SK-N-SH (cell line): ENCODE data around the gene CETP. TPM values are rescaled to one million over a fixed set of nuclear protein-coding genes. Genes with fewer than 3 reads are reported as not detected.

ENCODE experiments used
- CTCF ChIA-PET: fragments of 300-600, 350-600 bp; formaldehyde crosslinking; extraction: SDS; loops from one replicate; lab custom pipeline; 2021; lab: Yijun Ruan, JAX
- POLR2A ChIA-PET: fragments of 350-600 bp; sonication (Branson Sonifier 250); formaldehyde crosslinking; extraction: SDS; loops from one replicate; lab custom pipeline; 2020; ENCODE audit warnings: antibody characterized with exemption, inconsistent platforms; lab: Yijun Ruan, JAX
- DNase-seq: peaks from one replicate; pipeline ENCODE4 v3.0.0; 2012
- H2AFZ ChIP-seq: fragments of 200-600 bp; sonication (generic); 2 replicates; pipeline ENCODE4 v1.8.1; 2016; ENCODE audit warnings: antibody characterized with exemption, mild to moderate bottlenecking, low read depth
- H3F3A ChIP-seq: fragments of 200-600 bp; sonication (generic); replicated peaks from 2 replicates; pipeline ENCODE3; 2016; ENCODE audit warnings: antibody characterized with exemption, mild to moderate bottlenecking; ENCODE audit not compliant: insufficient read depth
- H3K27ac ChIP-seq, 2 experiments: fragments of 200-500 bp in 1 of 2; fragments of 200-600 bp in 1 of 2; sonication (Bioruptor generic) in 1 of 2; sonication (generic), shearing (Covaris generic) in 1 of 2; 2 replicates each; pipeline versions ENCODE4 v1.5.1 to v1.6.1; 2014 to 2016; ENCODE audit warnings: low read depth in 2 of 2, inconsistent platforms in 1 of 2, low read length in 1 of 2, mild to moderate bottlenecking in 1 of 2, mixed read lengths in 1 of 2
- H3K27me3 ChIP-seq: fragments of 200-600 bp; sonication (generic), shearing (Covaris generic); 2 replicates; pipeline ENCODE4 v1.6.1; 2016; ENCODE audit warnings: mixed run types; ENCODE audit not compliant: insufficient read depth
- H3K36me3 ChIP-seq, 2 experiments: fragments of 200-500 bp in 1 of 2; fragments of 200-600 bp in 1 of 2; sonication (Bioruptor generic) in 1 of 2; sonication (generic) in 1 of 2; replicated peaks in 1 of 2; 2 replicates each; pipeline versions ENCODE3 to v1.5.1; 2014 to 2016; ENCODE audit warnings: low read length in 1 of 2, mild to moderate bottlenecking in 1 of 2; ENCODE audit not compliant: insufficient read depth in 2 of 2, control insufficient read depth in 1 of 2
- H3K4me1 ChIP-seq, 2 experiments: fragments of 200-500 bp in 1 of 2; fragments of 200-600 bp in 1 of 2; sonication (Bioruptor generic) in 1 of 2; sonication (generic), shearing (Covaris generic) in 1 of 2; 2 replicates each; pipeline versions ENCODE4 v1.5.1 to v1.6.1; 2014 to 2016; ENCODE audit warnings: low read depth in 1 of 2, low read length in 1 of 2, mixed run types in 1 of 2; ENCODE audit not compliant: insufficient read depth in 2 of 2, control insufficient read depth in 1 of 2
- H3K4me2 ChIP-seq: fragments of 200-600 bp; sonication (generic), shearing (Covaris generic); 2 replicates; pipeline ENCODE4 v1.6.1; 2017; ENCODE audit warnings: mixed run types
- H3K4me3 ChIP-seq, 2 experiments: fragments of 200-500 bp in 1 of 2; fragments of 200-600 bp in 1 of 2; sonication (Bioruptor generic) in 1 of 2; sonication (generic), shearing (Covaris generic) in 1 of 2; 2 replicates each; pipeline versions ENCODE4 v1.5.1 to v1.8.1; 2014 to 2016; ENCODE audit warnings: low read depth in 2 of 2, inconsistent platforms in 1 of 2, low read length in 1 of 2, mild to moderate bottlenecking in 1 of 2, mixed read lengths in 1 of 2, moderate library complexity in 1 of 2
- H3K79me2 ChIP-seq: fragments of 200-600 bp; sonication (generic); 2 replicates; pipeline ENCODE4 v1.8.1; 2017; ENCODE audit warnings: mild to moderate bottlenecking; ENCODE audit not compliant: insufficient read depth
- H3K9ac ChIP-seq: fragments of 200-600 bp; sonication (generic); 2 replicates; pipeline ENCODE4 v1.6.1; 2017; ENCODE audit warnings: mixed run types
- H3K9me2 ChIP-seq: fragments of 200-600 bp; sonication (generic); 2 replicates; pipeline ENCODE4 v1.6.1; 2017; ENCODE audit warnings: mixed run types
- H3K9me3 ChIP-seq: fragments of 200-600 bp; sonication (generic); 2 replicates; pipeline ENCODE4 v1.6.1; 2017; ENCODE audit warnings: mixed run types, mild to moderate bottlenecking, moderate library complexity
- H4K20me1 ChIP-seq: fragments of 200-600 bp; sonication (generic); 2 replicates; pipeline ENCODE4 v1.6.1; 2017; ENCODE audit warnings: mild to moderate bottlenecking, mixed run types; ENCODE audit not compliant: insufficient read depth
- ELF1 ChIP-seq: IDR thresholded peaks from 2 replicates; pipeline ENCODE4 v1.4.0; 2012
- EP300 ChIP-seq, 2 experiments: IDR thresholded peaks; 2 replicates each; pipeline versions ENCODE4 v1.4.0 to v1.6.1; 2012; ENCODE audit warnings: borderline replicate concordance in 1 of 2, low read depth in 1 of 2, low read length in 1 of 2
- FOXM1 ChIP-seq: IDR thresholded peaks from 2 replicates; pipeline ENCODE4 v1.4.0; 2012; ENCODE audit warnings: low read depth, mild to moderate bottlenecking
- GABPA ChIP-seq: IDR thresholded peaks from 2 replicates; pipeline ENCODE4 v1.4.0; 2012; ENCODE audit warnings: low read depth, mild to moderate bottlenecking
- GATA2 ChIP-seq: sonication (generic); formaldehyde crosslinking; IDR thresholded peaks from 2 replicates; pipeline ENCODE4 v1.5.0; 2020; ENCODE audit warnings: mild to moderate bottlenecking, missing genetic modification reagents
- JUND ChIP-seq: IDR thresholded peaks from 2 replicates; pipeline ENCODE4 v1.4.0; 2012
- MEF2A ChIP-seq: IDR thresholded peaks from 2 replicates; pipeline ENCODE4 v1.4.0; 2012; ENCODE audit warnings: low read depth, borderline replicate concordance
- NFIC ChIP-seq: IDR thresholded peaks from 2 replicates; pipeline ENCODE4 v1.4.0; 2012; ENCODE audit warnings: borderline replicate concordance
- POLR2AphosphoS5 ChIP-seq: IDR thresholded peaks from 2 replicates; pipeline ENCODE4 v1.6.1; 2012; ENCODE audit warnings: low read depth, low read length
- RAD21 ChIP-seq: IDR thresholded peaks from 2 replicates; pipeline ENCODE4 v1.6.1; 2012; ENCODE audit warnings: mild to moderate bottlenecking, low read length
- SIN3A ChIP-seq: IDR thresholded peaks from 2 replicates; pipeline ENCODE4 v1.6.1; 2012; ENCODE audit warnings: low read depth, mild to moderate bottlenecking, low read length, moderate library complexity, borderline replicate concordance
- SMC3 ChIP-seq: IDR thresholded peaks from 2 replicates; pipeline ENCODE4 v1.6.1; 2012; ENCODE audit warnings: low read depth, low read length, improper control_type of control experiment
- TCF12 ChIP-seq: IDR thresholded peaks from 2 replicates; pipeline ENCODE4 v1.4.0; 2012
- YY1 ChIP-seq: IDR thresholded peaks from 2 replicates; pipeline ENCODE4 v1.4.0; 2012; ENCODE audit warnings: low read depth, mild to moderate bottlenecking
- WGBS: methylation state at CpG from one replicate; pipeline ENCODE4 v1.1.6; 2017; ENCODE audit warnings: low lambda C conversion rate; 5-methylcytosine and 5-hydroxymethylcytosine counted together
- polyA plus RNA-seq, 3 experiments: library from polyadenylated mRNA; depleted of rRNA; stranded (reverse); fragments of >200 nt; gene quantifications; 2 replicates each; pipeline ENCODE4 v1.2.3, GENCODE V29; 2012
- TF ChIP-seq, protein P1 (sequence below): IDR thresholded peaks from 2 replicates; pipeline ENCODE4 v1.4.0; 2012; ENCODE audit warnings: low read depth, borderline replicate concordance

CETP gene
- polyA plus RNA-seq, 1 of the 3 experiments (the other 2 are of a cell fraction) = not detected

DNA sequence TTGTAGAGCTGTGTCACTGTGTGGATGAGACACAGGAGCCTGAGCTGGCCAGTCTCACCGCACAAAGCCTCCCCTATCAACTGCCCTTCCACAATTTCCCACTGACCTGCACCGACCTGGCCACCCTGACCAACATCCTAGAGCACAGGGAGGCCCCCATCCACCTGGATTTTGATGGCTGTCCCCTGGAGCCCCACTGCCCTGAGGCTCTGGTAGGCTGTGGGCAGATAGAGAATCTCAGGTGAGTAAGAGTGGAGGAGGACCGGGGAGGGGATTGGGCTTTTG is 65.0 kb downstream of the CETP start:
- Histone ChIP-seq H3K9me3 (no peaks in the 10 kb centered on the region), H3K4me1 (no peaks in the 10 kb centered on the region; a peak in 1 of 4 replicates), H3K79me2 (no peaks in the 10 kb centered on the region), H4K20me1 (no peaks in the 10 kb centered on the region), H3F3A (no peaks in the 10 kb centered on the region), H2AFZ (no peak overlapping the region), H3K9ac (no peak overlapping the region), H3K9me2 (no peaks in the 10 kb centered on the region), H3K4me2 (no peak overlapping the region), H3K36me3 (no peaks in the 10 kb centered on the region), H3K27ac (no peak overlapping the region), H3K4me3 (no peak overlapping the region), H3K27me3 (no peaks in the 10 kb centered on the region)
- ChIA-PET CTCF (interaction anchor here (1.2 kb wide), 1 partner anchor 233 kb away, joined by 3 read pairs; no protein-coding TSS in a partner anchor), POLR2A (no interaction called here)
- TF ChIP-seq EP300 (IDR thresholded peaks at IDR 0.05; ENCODE audit: borderline replicate concordance in 1 of 2, low read depth in 1 of 2, low read length in 1 of 2) (no peak), ELF1 (no peak), SIN3A (no peak), TCF12 (no peak), YY1 (no peak), RAD21 (no peak)
- no peak for DNase-seq
- 80% methylated on average over 1 of the region's 3 CpGs for WGBS

DNA sequence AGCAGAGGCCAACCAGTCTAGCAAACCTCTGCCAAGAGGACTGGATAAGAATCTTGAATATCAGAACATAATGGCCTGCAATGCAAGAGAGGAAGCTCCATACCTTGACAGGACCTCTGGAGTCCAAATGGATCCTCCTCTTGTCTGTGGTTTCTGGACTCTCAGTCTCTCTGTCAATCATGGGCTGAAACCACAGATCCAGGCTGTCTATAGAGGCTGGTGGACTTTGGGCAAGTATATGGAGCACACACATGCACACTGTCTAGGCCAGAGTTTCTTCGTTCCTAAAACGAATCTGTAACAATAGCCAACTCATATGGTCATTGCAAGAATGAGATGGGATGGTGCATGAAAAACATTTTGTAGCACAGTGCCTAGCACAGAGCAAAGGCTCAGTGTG is 65.3 kb downstream of the CETP start:
- ChIA-PET CTCF (interaction anchor here (0.9 to 1.2 kb wide), 2 partner anchors 152 to 234 kb away, joined by 3 read pairs; no protein-coding TSS in a partner anchor), POLR2A (no interaction called here)
- TF ChIP-seq GABPA = no peak
- WGBS = 89% methylated on average over 2 of the region's 2 CpGs
- H3K9ac ChIP-seq = no peak overlapping the region
- DNase-seq = no peak
- no peaks in the 10 kb centered on the region for H3K9me2 ChIP-seq
- H3K27me3 ChIP-seq = no peaks in the 10 kb centered on the region
- H3K9me3 ChIP-seq = no peaks in the 10 kb centered on the region
- no peaks in the 10 kb centered on the region for H3K36me3 ChIP-seq
- no peak overlapping the region for H3K27ac ChIP-seq
- H3K4me1 ChIP-seq = no peaks in the 10 kb centered on the region; a peak in 1 of 4 replicates
- no peaks in the 10 kb centered on the region for H3F3A ChIP-seq
- H3K79me2 ChIP-seq = no peaks in the 10 kb centered on the region
- no peak overlapping the region for H2AFZ ChIP-seq
- no peak overlapping the region for H3K4me2 ChIP-seq
- H3K4me3 ChIP-seq = no peak overlapping the region
- no peaks in the 10 kb centered on the region for H4K20me1 ChIP-seq

- H3K79me2 ChIP-seq = no peaks in the 10 kb centered on the region
- POLR2A ChIA-PET = interaction anchor here (0.6 kb wide), 1 partner anchor 25 kb away, joined by 3 read pairs; no protein-coding TSS in a partner anchor
- H3K4me1 ChIP-seq = no peaks in the 10 kb centered on the region; a peak in 1 of 4 replicates
- H3K9me2 ChIP-seq = no peaks in the 10 kb centered on the region
- no peak overlapping the region for H3K27ac ChIP-seq
- no peak overlapping the region for H3K4me3 ChIP-seq
- H4K20me1 ChIP-seq = no peaks in the 10 kb centered on the region
- DNase-seq = no peak
- no peaks in the 10 kb centered on the region for H3F3A ChIP-seq
- no peaks in the 10 kb centered on the region for H3K27me3 ChIP-seq
- H3K4me2 ChIP-seq = no peak overlapping the region
- TF ChIP-seq, protein P1, sequence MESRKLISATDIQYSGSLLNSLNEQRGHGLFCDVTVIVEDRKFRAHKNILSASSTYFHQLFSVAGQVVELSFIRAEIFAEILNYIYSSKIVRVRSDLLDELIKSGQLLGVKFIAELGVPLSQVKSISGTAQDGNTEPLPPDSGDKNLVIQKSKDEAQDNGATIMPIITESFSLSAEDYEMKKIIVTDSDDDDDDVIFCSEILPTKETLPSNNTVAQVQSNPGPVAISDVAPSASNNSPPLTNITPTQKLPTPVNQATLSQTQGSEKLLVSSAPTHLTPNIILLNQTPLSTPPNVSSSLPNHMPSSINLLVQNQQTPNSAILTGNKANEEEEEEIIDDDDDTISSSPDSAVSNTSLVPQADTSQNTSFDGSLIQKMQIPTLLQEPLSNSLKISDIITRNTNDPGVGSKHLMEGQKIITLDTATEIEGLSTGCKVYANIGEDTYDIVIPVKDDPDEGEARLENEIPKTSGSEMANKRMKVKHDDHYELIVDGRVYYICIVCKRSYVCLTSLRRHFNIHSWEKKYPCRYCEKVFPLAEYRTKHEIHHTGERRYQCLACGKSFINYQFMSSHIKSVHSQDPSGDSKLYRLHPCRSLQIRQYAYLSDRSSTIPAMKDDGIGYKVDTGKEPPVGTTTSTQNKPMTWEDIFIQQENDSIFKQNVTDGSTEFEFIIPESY = no peak
- no peak for TF ChIP-seq EP300 (IDR thresholded peaks at IDR 0.05; ENCODE audit: borderline replicate concordance in 1 of 2, low read depth in 1 of 2, low read length in 1 of 2)
- no peak for TF ChIP-seq GATA2
- no peak for TF ChIP-seq SMC3
- TF ChIP-seq NFIC = no peak
- TF ChIP-seq POLR2AphosphoS5 = no peak
- no peak for TF ChIP-seq YY1
- no peak for TF ChIP-seq FOXM1
- TF ChIP-seq MEF2A = no peak
- no peak for TF ChIP-seq JUND
- no peaks in the 10 kb centered on the region for H3K36me3 ChIP-seq
- 72% methylated on average over 4 of the region's 4 CpGs for WGBS
- no peak overlapping the region for H2AFZ ChIP-seq
- H3K9ac ChIP-seq = no peak overlapping the region
- CTCF ChIA-PET = interaction anchor here (0.9 kb wide), 1 partner anchor 153 kb away, joined by 3 read pairs; no protein-coding TSS in a partner anchor
- H3K9me3 ChIP-seq = no peaks in the 10 kb centered on the region
Measured at GRCh38 chr16:57028086-57028485, 66.3 kb downstream of the CETP start.
